Femur (tissue), 1 donor: ENCODE measurements around the gene YTHDF1.

Source experiments
- DNase-seq: peaks from one replicate; pipeline ENCODE4 v3.0.0-alpha.2; 2017

YTHDF1 gene

DNA sequence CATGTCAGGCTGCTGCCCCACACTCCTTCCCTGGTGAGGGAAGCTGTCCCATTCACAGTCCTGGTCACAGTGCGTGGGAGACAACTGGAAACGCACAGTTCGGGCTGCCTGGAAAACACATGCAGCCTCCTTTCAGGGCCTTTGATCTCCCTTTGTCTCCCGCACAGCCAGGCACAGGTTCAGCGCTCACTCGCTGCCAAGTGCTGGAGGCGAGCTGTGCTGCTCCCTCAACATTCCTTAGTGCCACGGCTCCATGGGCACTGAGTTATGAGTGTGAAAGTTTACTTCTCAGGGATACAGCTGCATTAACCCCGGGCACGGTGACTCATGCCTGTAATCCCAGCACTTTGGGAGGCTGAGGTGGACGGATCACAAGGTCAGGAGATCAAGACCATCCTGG is 9.1 kb downstream of the YTHDF1 start:
- DNase-seq, result no peak

GRCh38 chr20:63205896-63206295 is 10.0 kb downstream of the YTHDF1 start:
- no peak for DNase-seq

- no peak for DNase-seq
Observed at GRCh38 chr20:63204362-63204761, 11.6 kb downstream of the YTHDF1 start.

- DNase-seq, result no peak
Observed at GRCh38 chr20:63202811-63203526, 13.0 kb downstream of the YTHDF1 start.

- no peak for DNase-seq
Observed at GRCh38 chr20:63202021-63202420, 13.9 kb downstream of the YTHDF1 start.

GRCh38 chr20:63198606-63199005 is 17.3 kb downstream of the YTHDF1 start:
- DNase-seq, result no peak

- DNase-seq, result no peak
Observed at GRCh38 chr20:63196768-63197470, 19.0 kb downstream of the YTHDF1 start.

DNA sequence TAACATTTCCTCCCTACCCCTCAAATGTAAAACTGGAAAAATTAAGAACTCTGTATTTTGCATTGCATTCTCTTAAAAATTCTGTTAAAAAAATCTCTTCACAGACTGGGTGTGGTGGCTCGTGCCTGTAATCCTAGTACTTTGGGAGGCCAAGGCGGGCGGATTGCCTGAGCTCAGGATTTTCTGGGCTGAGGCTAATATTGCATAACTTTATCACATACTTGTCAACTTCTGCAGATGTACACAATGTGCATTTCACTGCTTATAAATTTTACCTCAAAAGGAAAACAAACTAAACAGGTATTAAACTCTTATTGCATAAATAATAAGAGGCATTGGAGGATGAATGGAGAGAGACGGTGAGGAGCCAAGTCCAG is 21.1 kb downstream of the YTHDF1 start:
- DNase-seq, result no peak

DNA sequence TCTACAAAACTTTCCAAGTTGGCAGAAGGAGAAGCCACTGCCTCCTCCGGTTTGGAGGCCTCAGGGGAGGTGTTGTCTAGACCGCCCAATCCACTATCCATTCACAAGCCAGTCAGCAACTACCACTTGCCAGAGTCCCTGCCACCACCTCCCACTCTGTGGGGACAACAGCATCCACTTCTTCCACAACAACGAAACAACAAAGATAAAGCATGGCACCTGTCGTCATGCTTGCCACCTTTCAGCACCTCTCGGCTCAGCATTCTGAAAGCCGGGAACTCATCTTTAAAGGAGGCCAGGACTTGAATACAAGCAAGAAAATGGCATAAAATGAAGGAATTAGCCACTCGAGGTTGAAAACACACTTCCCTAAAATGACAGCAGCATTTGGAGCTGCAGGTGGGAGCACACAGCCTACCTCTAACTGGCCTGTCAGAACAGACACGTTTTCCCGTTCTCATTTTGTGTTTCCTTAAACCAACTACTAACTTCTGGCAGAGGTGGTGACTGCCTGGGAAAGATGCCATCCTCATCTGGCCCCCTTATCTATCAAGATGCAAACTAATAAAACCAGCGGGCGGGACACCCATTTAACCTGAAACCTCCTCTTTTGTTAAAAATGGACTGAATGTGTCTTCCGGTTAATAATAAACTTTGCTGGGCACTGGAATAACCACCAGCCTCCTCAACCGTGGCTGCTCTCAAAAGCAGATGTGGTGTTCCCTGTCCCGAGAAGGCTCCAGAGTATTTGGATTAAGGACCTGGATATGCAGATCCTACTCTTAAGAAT is 21.7 kb downstream of the YTHDF1 start:
- no peak for DNase-seq

DNA sequence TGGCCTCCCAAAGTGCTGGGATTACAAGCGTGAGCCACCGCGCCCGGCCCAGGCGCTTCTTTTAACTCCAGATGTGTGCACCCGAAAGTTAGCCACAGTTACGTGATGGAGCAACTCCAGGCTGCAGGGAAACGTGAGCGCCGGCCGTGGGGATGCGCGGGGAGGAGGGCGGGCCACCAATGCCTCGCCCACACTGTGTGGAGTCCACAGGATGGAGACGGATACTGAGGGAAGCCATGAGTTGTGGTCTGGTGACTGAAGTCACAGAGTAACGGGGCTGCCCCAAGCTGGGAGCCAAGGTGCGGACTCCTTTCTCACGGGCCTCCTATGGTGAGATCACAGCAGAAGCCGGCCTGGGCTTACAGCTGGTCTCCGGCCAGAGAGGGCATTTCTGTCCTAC is 23.2 kb downstream of the YTHDF1 start:
- no peak for DNase-seq

- no peak for DNase-seq
Observed at GRCh38 chr20:63191400-63191799, 24.5 kb downstream of the YTHDF1 start.

DNA sequence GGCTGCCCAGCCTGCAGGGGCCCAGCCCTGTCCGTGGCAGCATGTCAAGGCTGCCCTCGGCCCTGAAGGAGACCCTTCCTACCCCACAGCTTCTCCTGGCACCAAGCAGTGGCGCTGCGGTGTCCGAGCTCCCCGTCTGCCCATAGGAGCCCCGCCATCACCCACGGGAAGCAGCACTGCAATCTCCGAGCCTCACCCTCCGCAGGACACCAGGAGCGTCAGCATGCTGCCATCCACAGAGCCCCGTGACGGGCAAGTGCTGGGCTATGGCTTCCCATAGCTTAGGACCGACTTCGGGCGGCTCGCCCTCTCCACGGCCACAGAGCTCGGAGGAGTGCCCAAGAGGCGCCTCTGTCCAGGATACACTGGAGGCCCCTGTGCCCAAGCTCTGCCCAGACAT is 25.1 kb downstream of the YTHDF1 start:
- DNase-seq, result no peak

DNA sequence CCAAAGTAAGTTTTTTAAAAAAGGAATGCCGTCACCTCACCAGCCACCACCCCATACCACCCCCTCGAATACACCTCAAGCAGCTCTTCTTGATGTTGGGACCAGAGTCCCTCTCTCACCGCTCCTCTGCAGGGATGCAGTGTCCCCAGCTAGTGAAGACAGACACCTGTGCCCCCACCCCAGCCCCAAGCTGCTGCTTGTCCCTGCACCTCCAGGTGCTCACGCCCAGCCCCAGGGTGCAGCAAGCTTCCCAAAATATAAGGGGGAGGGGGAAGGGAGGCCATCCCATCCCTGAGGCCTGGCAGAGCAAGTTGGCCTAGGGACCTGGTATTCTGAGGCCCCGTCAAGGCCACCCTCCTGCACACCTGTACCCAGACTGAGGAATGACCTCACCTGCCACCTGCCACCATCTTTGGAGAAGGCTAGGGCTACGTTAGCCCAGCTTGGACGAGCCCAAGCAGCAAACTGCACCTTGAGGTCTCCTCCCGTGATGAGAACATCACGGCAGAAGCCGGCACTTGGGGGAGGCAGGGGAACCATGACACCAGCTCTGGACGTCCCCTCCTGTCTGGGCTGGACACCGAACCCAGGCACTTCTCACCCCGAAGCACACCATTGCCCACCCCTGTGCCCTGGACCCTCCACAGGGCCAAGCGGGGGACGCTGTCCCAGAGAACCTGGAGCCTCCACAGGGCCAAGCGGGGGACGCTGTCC is 25.9 kb downstream of the YTHDF1 start:
- DNase-seq, result no peak

DNA sequence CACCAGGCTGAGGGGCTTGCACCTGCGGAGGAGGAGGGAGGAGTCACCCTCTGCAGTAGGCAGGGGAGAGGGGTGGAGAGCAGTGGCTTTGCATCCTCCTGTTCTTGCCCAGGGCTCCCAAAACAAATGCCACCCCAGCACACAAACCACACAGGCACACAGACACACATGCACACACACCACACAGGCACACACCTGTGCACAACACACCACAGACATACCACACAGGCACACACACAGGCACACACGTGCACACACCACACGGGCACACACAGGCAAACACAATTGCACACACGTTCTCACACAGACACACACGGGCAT is 26.6 kb downstream of the YTHDF1 start:
- DNase-seq, result no peak

DNA sequence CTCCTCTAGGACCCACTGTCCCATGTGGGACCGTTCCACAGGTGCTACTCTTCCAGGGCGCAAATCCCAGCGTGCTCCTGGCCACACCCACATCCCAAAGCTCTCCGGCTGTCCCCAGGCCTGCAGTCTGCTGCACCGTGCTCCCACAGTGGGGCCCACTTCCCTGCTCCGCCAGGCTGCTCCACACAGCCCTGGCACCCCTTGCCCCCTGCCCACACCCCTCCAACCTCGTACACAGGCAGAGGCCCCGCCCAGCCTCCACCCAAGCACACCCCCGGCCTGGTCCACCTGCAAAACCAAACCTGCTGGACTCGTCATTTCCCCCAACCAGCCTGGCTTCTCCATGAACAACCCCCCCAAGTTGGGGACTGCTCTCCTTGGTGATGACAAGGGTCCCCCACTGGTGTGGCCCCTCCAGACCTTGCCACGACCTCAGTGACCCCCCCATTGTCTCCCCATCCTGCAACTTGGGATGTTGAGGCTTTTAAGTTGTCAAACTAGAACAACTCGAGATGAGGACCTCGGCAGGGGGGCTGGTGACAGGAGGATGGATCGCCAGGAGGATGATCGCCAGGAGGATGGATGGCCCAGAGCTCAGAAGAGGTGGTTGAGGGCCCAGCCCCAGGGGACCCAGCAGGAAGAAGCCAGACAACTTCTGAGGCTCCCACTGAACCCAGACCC is 27.1 kb downstream of the YTHDF1 start:
- no peak for DNase-seq

GRCh38 chr20:63188159-63188442 is 27.8 kb downstream of the YTHDF1 start:
- no peak for DNase-seq

GRCh38 chr20:63187338-63188158 is 28.4 kb downstream of the YTHDF1 start:
- DNase-seq, result no peak

- no peak for DNase-seq
Observed at GRCh38 chr20:63186528-63187316, 29.2 kb downstream of the YTHDF1 start.

DNA sequence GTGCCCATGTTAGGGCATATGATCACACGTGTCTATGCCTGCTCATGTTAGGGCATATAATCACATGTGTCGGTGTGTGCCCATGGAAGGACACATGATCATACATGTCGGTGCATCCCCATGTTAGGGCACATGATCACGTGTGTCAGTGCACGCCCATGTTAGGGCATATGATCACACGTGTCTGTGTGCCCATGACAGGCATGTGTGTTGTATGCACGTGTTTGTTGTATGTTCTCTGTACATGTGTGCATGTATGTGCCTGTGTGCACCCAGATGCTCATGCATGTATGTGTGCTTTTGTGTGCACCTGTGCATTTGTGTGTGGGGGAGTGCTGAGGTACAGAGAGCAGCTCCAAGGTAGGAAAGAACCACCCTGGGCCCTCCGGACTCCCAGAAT is 29.8 kb downstream of the YTHDF1 start:
- DNase-seq, result no peak

DNA sequence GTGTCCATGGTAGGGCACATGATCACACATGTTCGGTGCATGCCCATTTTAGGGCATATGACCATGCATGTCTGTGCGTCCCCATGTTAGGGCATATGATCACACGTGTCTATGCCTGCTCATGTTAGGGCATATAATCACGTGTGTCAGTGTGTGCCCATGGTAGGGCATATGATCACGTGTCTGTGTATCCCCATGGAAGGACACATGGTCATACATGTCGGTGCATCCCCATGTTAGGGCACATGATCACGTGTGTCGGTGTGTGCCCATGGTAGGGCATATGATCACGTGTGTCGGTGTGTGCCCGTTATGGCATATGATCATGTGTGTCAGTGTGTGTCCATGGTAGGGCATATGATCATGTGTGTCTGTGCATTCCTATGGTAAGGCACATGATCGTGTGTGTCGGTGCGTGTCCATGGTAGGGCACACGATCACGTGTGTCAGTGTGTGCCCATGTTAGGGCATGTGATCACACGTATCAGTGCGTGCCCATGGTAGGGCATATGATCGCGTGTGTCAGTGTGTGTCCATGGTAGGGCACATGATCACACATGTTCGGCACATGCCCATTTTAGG is 30.6 kb downstream of the YTHDF1 start:
- no peak for DNase-seq
